Inflammatory macrophage treated with lipopolysaccharide for 1 hour (primary cell): ENCODE measurements around the gene TRIM65.

Source experiments
- DNase-seq, 2 donors: peaks; one replicate each; pipeline ENCODE4 v3.0.0-alpha.2; 2020 to 2022

The TRIM65 gene

GRCh38 chr17:75896415-75897159, at the start of gene TRIM65:
Gene TRIM65 (minus strand): TSS chr17:75896951. CDS start chr17:75896937, 14 bp downstream.
- DNase-seq: peak; percentile 75 to 80

DNA sequence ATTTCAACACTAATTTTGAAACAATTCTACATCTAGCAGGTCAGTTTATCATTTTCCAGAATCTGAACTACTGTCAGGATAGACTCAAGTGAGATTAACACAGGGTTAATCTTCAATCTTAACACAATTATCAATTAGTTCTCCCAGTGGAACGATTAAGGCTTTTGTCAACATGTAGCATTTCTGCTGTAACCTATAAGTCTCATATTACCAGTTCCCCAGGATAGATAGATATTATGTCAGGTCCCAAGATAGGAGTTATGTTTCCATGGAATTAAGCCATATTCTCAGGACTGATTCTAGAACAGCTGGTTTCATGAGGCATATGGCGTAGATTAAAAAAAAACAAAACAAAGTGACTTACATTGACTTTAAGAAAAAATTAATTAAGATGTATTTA, 48.5 kb upstream of the TRIM65 start:
- DNase-seq: no peak

GRCh38 chr17:75943491-75943890, 46.7 kb upstream of the TRIM65 start:
- DNase-seq: no peak

DNA sequence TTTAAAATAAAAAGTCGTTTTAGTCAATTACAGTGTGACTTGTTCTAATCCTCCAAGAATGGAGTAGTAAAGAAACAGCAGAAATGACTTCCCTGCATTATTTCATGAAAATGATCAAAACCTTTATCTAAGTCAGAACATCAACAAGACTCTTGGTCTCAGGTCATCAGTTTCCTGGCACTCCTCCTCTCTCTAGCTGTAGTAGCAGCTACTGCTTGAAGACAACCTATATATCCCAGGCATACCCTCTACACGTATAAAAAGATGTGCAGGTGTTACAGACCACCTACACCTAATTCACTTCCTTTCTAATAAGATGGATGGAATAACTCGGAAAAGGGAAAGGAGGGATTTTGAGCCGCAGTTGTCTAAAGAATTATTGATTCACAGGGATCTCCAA, 45.7 kb upstream of the TRIM65 start:
- DNase-seq: no peak

DNA sequence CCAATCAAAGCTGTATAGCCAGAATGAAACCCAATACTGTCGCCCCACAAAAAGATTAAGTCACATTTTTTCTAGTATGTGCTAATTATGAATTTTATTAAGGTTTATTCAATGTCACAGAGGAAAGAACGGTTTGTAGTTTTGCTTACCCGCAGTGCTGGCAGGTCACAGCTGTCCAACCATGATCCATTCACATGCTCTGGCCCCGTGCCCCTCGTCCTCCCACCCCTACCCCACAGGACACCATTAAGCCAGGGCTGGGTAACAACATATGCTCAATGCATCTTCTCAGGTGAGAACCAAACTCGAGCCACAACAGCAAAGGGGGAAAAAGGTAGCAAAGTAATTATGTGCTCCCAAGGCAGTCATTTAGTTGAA, 44.7 kb upstream of the TRIM65 start:
- no peak for DNase-seq

DNA sequence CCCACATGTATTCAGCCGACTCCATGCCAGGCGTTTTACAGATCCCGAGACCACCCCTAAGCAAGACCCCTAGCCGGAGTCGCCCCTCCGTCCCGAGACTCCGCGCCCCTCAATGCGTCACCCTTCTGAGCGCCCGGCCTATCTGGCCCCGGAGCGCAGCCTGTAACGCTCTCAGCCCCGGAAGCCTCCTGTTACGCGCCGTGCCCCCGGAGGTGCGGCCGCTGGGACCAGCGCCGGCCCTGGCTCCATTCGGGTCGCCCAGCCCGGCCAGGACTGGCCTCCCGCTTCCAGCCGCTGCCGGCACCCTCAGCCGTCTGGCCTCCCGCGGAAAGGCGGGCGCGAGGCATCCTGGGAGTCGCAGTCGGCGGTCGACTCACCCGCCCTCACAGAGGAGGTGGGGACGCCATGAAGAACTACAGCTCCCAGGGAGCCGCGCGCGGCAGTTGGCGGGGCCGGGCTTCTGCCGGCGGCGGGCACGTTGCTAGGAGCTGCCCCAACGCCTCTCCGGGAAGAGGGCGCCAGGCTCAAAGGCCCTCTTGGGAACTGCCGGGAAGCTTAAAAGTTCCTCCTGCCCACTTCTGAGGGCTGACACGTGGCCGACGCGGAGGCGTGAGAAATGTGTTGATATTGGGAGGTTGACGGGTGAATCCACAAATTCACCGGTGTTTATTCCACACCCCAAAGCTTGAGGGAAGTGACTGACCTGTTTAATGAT, 44.1 kb upstream of the TRIM65 start, which contains the start of gene FBF1:
TSS of gene FBF1 (minus strand) at position 316 of the 715 bp plus-strand sequence. CDS start 2,893 bp downstream, outside the sequence.
- DNase-seq: peak; percentile 95 to 96

DNA sequence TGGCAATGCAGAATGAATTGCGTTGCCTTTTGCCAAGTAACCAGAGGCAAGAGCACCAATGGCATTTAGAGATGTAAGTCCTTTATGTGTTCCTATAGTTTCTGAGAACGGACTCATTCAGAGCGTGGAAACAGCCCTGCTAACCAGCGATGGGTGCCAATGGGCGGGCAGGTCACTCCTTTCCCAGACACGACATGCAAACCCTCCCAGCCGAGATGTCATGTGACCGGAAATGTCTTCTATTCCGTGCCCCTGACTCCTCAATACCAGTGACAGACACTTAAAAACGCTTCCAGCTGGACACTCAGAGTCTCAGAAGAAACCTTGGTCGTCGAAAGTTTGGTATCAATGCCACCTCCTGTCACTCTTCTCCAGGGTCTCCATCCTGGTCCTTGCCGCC, 40.9 kb upstream of the TRIM65 start:
- DNase-seq: no peak

GRCh38 chr17:75933808-75934207, 37.1 kb upstream of the TRIM65 start:
- DNase-seq: no peak

GRCh38 chr17:75932852-75933251, 36.1 kb upstream of the TRIM65 start:
- no peak for DNase-seq

DNA sequence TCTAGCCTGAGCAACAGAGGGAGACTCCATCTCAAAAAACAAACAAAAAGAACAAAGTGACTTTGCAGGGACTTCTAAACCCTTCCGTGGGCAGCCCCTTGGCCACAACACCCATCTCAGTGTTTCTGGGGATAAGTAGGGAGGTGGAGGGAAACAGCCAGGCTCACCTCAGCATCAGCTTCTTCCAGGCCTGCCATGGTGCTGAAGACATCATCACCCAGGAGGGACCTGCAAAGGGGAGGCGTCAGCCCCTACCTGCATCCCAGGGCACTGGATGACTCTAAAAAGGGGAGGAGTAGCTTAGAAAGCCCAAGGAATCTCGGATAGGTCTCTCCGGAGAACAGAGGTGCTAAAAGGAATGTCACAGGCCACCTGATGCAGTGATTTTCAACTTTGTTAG, 34.3 kb upstream of the TRIM65 start:
- DNase-seq: no peak

DNA sequence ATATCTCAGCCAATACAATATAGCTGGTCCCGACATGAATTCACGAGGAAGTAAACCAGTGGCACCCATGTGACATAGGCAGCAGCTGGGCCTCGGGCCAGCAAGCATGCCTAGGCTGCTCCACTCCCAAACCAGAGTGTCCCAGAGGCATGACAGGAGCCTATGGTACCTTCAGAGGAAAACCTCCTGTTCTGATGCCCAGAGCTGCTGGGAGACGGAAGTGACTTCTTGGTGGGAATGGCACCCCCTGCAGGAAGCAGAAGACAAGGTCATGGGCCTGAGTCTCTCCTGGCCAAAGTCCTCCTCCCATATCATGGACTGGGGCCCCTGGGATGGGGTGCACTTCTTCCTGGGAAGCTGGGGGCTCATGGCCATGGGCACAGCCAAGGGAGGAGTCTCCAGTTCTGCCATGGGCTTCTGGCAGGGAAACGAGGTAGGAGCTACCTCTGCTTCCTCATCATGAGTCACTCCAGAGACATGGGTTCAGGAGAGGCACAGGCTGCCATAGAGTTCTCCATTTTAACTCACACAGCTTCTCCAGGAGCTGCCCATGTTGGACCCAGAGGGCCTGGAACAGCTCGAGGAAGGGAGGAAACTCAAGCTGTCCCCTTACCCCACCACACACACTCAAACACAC, 30.7 kb upstream of the TRIM65 start:
- peak; percentile 24 to 28 for DNase-seq

GRCh38 chr17:75926456-75926855, 29.7 kb upstream of the TRIM65 start:
- DNase-seq: no peak

GRCh38 chr17:75925912-75926311, 29.2 kb upstream of the TRIM65 start:
- no peak for DNase-seq

- no peak for DNase-seq
Measured at GRCh38 chr17:75925103-75925502, 28.4 kb upstream of the TRIM65 start.

GRCh38 chr17:75922963-75923874, 26.5 kb upstream of the TRIM65 start:
- no peak for DNase-seq

DNA sequence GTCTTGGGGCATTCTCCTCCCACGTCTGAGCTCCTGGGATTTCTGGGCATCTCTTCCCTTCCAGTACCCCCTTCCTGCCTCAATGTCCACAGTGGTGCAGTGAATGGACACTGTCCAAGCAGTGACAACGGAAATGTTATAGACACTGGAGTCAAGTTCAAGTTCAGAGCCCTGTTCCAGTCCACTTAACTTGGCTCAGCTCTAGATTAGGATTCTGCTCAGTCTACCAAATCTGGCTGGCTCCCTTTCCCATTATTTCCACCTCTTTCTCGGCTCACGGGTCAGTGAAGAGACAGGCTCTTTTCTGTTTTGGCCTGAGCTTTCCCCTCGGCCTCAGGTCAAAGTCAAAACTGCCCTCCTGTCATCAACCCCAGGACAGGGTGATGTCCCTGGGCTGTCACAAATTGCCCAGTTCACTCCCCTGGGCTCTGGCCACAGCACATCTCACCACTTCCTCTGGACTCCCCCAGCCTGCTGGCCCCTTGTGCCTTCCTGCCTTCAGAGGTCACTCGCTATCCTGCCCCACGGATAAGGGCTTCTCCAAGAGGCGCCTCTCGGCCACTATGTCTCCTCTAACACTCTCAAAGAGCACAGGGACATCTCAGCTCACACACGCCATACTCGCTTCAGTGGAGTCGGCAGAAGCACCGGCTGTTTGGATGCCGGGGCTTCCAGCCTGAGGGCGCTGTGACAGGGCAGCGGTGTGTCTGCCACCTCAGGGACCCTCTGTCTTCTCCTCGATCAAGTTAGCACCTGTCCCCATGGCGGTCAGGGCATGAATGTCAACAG, 25.6 kb upstream of the TRIM65 start:
- DNase-seq: no peak

DNA sequence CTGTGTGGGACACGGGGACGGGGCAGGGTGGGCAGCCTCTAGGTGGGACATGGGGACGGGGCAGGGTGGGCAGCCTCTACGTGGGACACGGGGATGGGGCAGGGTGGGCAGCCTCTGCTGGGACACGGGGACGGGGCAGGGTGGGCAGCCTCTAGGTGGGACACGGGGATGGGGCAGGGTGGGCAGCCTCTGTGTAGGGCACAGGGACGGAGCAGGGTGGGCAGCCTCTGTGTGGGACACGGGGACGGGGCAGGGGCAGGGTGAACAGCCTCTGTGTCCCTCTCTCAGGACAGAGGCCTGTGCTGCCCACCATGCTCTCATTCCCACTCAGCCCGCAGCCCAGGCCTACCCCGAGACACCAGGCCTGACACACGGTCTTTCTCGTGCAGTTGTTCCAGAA, 24.8 kb upstream of the TRIM65 start:
- no peak for DNase-seq

DNA sequence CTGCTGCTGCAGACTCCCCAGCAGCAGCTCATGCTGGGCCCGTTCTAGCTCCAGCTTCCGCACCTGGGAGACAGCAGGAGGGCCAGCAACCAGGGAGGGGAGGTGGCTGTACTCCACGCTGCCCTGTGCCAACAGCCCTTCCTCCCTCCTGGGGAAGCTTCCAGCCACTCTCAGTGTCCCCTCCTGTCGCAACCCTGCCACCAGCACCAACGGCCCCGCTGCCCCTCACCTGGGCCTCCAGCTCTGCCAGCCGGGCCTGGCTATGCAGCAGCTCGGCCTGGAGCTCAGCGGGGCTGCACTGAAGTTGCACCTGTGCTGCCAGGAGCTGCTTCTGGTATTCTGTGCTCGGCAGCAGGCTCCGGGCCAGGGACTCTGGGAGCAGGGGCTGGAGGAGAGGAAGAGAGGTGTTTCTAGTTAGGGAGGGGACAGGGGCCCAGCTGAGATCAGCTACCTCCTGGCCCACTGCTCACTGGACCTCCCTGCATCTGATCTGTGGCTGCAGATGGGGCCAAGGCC, 23.4 kb upstream of the TRIM65 start:
- no peak for DNase-seq

DNA sequence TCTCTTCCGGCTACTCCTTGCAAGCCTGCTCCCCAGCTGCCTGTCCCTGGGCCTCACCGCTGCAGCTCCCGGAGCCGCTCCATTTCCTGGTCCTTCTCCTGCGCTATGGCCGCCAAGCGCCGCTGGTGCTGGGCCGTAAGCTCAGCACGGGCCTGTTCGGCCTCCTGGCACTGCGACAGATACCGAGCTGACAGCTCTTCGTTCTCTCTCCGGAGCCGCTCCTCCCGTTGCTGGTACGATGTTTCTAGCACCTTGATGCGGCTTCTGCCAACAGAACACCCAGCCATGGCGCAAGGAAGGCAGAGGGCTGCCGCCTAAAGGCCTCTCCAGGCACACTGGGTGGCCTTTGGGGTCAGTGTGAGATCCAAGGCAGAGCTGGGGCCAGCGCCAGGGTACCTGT, 22.9 kb upstream of the TRIM65 start:
- DNase-seq: no peak

DNA sequence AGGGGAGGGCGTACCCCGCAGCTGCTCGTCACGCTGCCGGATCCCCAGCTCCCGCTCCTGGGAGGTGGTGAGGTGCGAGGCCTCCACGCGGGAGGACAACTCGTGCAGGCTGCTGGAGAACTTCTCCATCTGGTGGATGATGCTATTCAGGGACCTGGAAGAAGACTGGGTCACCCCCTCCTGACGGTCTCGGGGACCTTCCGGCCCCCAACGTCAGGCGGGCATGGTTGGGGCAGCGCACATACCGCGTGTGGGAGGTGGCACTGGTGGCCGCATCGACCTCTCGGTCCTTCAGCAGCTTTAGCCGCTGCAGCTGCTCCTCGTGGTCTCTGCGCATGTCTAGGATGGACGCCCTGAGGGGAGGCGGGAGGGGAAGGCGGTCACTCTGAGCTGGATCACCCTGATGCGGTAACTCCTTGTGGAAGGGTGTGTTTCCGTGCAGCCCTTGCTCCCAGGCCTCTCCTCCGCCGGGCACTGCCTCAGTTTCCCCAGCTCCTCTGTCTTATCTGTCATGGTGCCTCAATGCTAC, 21.2 kb upstream of the TRIM65 start:
- DNase-seq: no peak

- no peak for DNase-seq
Measured at GRCh38 chr17:75917141-75917916, 20.6 kb upstream of the TRIM65 start.
